HG03196 (cell line): ENCODE results near the gene NVL.
"Not testable (repeated sequence)": the region's sequence is repeated elsewhere in the genome, so short reads cannot be mapped to it uniquely, and the experiment has no call there.

ENCODE experiments used
- ATAC-seq: cut with Tn5 transposase; IDR thresholded peaks from one replicate; pipeline ENCODE4 v1.9.1; 2021; ENCODE audit not compliant: unreplicated experiment

NVL gene

GRCh38 chr1:224237119-224237881 is 92.7 kb downstream of the NVL start:
- ATAC-seq: no peak

GRCh38 chr1:224235813-224236493 is 94.0 kb downstream of the NVL start:
- ATAC-seq: no peak

GRCh38 chr1:224234017-224234416 is 96.0 kb downstream of the NVL start:
- ATAC-seq: no peak

GRCh38 chr1:224226849-224227502 is 103.0 kb downstream of the NVL start:
- no peak for ATAC-seq

GRCh38 chr1:224223819-224224714 is 105.9 kb downstream of the NVL start:
- ATAC-seq: no peak

GRCh38 chr1:224219612-224220059 is 110.3 kb downstream of the NVL start:
- ATAC-seq: no peak

GRCh38 chr1:224219011-224219611 is 110.9 kb downstream of the NVL start:
- ATAC-seq: no peak

- ATAC-seq: no peak
Measured at GRCh38 chr1:224217655-224218623, 112.0 kb downstream of the NVL start.

- no peak for ATAC-seq
Measured at GRCh38 chr1:224216382-224216781, 113.6 kb downstream of the NVL start.

GRCh38 chr1:224213438-224214119 is 116.4 kb downstream of the NVL start:
- no peak for ATAC-seq

- no peak for ATAC-seq
Measured at GRCh38 chr1:224212618-224213061, 117.3 kb downstream of the NVL start.

GRCh38 chr1:224211206-224211962 is 118.6 kb downstream of the NVL start:
- no peak for ATAC-seq

- ATAC-seq: not testable (repeated sequence)
Measured at GRCh38 chr1:224205931-224206538, 123.9 kb downstream of the NVL start.

GRCh38 chr1:224205438-224205840 is 124.5 kb downstream of the NVL start:
- ATAC-seq: no peak

- ATAC-seq: no peak
Measured at GRCh38 chr1:224203243-224204016, 126.5 kb downstream of the NVL start.

GRCh38 chr1:224201853-224202252 is 128.1 kb downstream of the NVL start:
- no peak for ATAC-seq

GRCh38 chr1:224201383-224201782 is 128.6 kb downstream of the NVL start:
- no peak for ATAC-seq
